OCI-M2 (cell line): Measurements from ENCODE around the gene PRLHR.

Experiments used
- DNase-seq: peaks from one replicate; lab custom pipeline; 2025; ENCODE audit not compliant: unreplicated experiment; lab: John Stamatoyannopoulos, UW

Gene PRLHR

GRCh38 chr10:118587881-118588651, 7.4 kb downstream of the PRLHR start:
- DNase-seq: no peak

GRCh38 chr10:118586911-118587310, 8.5 kb downstream of the PRLHR start:
- no peak for DNase-seq

- DNase-seq: no peak
Measured at GRCh38 chr10:118585794-118586193, 9.7 kb downstream of the PRLHR start.

GRCh38 chr10:118585234-118585633, 10.2 kb downstream of the PRLHR start:
- no peak for DNase-seq

- no peak for DNase-seq
Measured at GRCh38 chr10:118584181-118584954, 11.1 kb downstream of the PRLHR start.

- DNase-seq: no peak
Measured at GRCh38 chr10:118583611-118584010, 11.8 kb downstream of the PRLHR start.

GRCh38 chr10:118582511-118582910, 12.9 kb downstream of the PRLHR start:
- no peak for DNase-seq

- no peak for DNase-seq
Measured at GRCh38 chr10:118581340-118581739, 14.1 kb downstream of the PRLHR start.

GRCh38 chr10:118580702-118581101, 14.7 kb downstream of the PRLHR start:
- DNase-seq: no peak

GRCh38 chr10:118573512-118573911, 21.9 kb downstream of the PRLHR start:
- DNase-seq: no peak

GRCh38 chr10:118572256-118573041, 23.0 kb downstream of the PRLHR start:
- DNase-seq: no peak

GRCh38 chr10:118571123-118571522, 24.3 kb downstream of the PRLHR start:
- DNase-seq: no peak

GRCh38 chr10:118570591-118570990, 24.9 kb downstream of the PRLHR start:
- no peak for DNase-seq

- DNase-seq: no peak
Measured at GRCh38 chr10:118569882-118570252, 25.6 kb downstream of the PRLHR start.

GRCh38 chr10:118569241-118569881, 26.1 kb downstream of the PRLHR start:
- no peak for DNase-seq

GRCh38 chr10:118568327-118568848, 27.1 kb downstream of the PRLHR start:
- peak; percentile 4 for DNase-seq

- no peak for DNase-seq
Measured at GRCh38 chr10:118567701-118568248, 27.7 kb downstream of the PRLHR start.

- DNase-seq: no peak
Measured at GRCh38 chr10:118566911-118567310, 28.5 kb downstream of the PRLHR start.

GRCh38 chr10:118565301-118566075, 30.0 kb downstream of the PRLHR start:
- no peak for DNase-seq

- no peak for DNase-seq
Measured at GRCh38 chr10:118564652-118565051, 30.8 kb downstream of the PRLHR start.
